Spleen (tissue), 7 donors: ENCODE measurements around the gene RNASE13.

Experiments used
- POLR2A ChIP-seq, 3 donors: fragments of 450-650 bp; IDR thresholded peaks; one replicate each; pipeline ENCODE4 v1.5.1; 2017; ENCODE audit warnings: antibody characterized with exemption in 3 of 3, mild to moderate bottlenecking in 1 of 3
- POLR2AphosphoS5 ChIP-seq, 3 donors: sonication (generic); formaldehyde crosslinking; IDR thresholded peaks; one replicate each; pipeline ENCODE4 v1.5.1; 2017; ENCODE audit warnings: antibody characterized with exemption in 3 of 3
- TF ChIP-seq, protein P1 (sequence below), 11 experiments: fragments of 200-600 bp in 7 of 11; fragments of 450-650 bp in 4 of 11; sonication (generic) in 4 of 11; IDR thresholded peaks in 8 of 11; conservative IDR thresholded peaks in 3 of 11; 1 replicate in 7 of 11; 2 replicates in 4 of 11; pipeline versions ENCODE4 v1.4.0 to v1.8.0; 2016 to 2021; ENCODE audit warnings: antibody characterized with exemption in 11 of 11, inconsistent platforms in 4 of 11, mild to moderate bottlenecking in 1 of 11
- donor health status: DM: no; HTN: no; CAD: no; lungs with moderate emphysema.
- donor health status: DM: no; HTN: no; CAD: no.
- donor health status: DM: no; HTN: no; CAD: no.

- TF ChIP-seq POLR2AphosphoS5 (IDR thresholded peaks at IDR 0.05) (peak in 2 of 3 donors; percentile 22 to 28), POLR2A (IDR thresholded peaks at IDR 0.05) (no peak)
- TF ChIP-seq, protein P1, sequence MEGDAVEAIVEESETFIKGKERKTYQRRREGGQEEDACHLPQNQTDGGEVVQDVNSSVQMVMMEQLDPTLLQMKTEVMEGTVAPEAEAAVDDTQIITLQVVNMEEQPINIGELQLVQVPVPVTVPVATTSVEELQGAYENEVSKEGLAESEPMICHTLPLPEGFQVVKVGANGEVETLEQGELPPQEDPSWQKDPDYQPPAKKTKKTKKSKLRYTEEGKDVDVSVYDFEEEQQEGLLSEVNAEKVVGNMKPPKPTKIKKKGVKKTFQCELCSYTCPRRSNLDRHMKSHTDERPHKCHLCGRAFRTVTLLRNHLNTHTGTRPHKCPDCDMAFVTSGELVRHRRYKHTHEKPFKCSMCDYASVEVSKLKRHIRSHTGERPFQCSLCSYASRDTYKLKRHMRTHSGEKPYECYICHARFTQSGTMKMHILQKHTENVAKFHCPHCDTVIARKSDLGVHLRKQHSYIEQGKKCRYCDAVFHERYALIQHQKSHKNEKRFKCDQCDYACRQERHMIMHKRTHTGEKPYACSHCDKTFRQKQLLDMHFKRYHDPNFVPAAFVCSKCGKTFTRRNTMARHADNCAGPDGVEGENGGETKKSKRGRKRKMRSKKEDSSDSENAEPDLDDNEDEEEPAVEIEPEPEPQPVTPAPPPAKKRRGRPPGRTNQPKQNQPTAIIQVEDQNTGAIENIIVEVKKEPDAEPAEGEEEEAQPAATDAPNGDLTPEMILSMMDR (IDR thresholded peaks at IDR 0.05 in 8 of 11, conservative IDR thresholded peaks at IDR 0.05 in 3 of 11): no peak
Measured at GRCh38 chr14:21083565-21084325, 49.1 kb upstream of the RNASE13 start.
